Lower leg skin (tissue), 3 donors: Measurements from ENCODE around the gene CEP57.

Experiments used
- POLR2A ChIP-seq, 2 donors: fragments of 450-650 bp; IDR thresholded peaks; one replicate each; pipeline ENCODE4 v1.6.1; 2016 to 2017; ENCODE audit warnings: antibody characterized with exemption in 2 of 2, mild to moderate bottlenecking in 1 of 2, moderate library complexity in 1 of 2
- TF ChIP-seq, protein P1 (sequence below), 3 donors: fragments of 450-650 bp; IDR thresholded peaks; one replicate each; pipeline ENCODE4 v1.5.1; 2016; ENCODE audit warnings: antibody characterized with exemption in 3 of 3, mild to moderate bottlenecking in 3 of 3, moderate library complexity in 2 of 3

DNA sequence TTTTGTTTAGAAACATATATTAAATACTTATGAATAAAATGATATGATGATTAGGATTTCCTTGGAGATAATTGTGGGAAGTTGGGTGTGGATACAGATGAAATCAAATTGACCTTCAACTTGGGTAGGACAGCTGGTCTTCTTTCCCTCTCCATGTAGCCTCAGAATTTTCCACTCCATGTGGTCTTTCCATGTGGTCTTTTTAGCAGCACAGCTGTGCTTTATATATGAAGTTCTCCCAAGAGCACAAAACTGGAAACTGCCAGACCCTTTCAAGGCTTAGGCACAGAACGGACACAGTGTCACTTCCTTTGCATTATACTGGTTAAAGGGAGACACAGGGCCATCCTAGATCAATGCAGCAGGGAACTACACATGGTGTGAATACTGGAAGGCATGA is 29.4 kb upstream of the CEP57 start:
- TF ChIP-seq, protein P1, sequence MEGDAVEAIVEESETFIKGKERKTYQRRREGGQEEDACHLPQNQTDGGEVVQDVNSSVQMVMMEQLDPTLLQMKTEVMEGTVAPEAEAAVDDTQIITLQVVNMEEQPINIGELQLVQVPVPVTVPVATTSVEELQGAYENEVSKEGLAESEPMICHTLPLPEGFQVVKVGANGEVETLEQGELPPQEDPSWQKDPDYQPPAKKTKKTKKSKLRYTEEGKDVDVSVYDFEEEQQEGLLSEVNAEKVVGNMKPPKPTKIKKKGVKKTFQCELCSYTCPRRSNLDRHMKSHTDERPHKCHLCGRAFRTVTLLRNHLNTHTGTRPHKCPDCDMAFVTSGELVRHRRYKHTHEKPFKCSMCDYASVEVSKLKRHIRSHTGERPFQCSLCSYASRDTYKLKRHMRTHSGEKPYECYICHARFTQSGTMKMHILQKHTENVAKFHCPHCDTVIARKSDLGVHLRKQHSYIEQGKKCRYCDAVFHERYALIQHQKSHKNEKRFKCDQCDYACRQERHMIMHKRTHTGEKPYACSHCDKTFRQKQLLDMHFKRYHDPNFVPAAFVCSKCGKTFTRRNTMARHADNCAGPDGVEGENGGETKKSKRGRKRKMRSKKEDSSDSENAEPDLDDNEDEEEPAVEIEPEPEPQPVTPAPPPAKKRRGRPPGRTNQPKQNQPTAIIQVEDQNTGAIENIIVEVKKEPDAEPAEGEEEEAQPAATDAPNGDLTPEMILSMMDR (IDR thresholded peaks at IDR 0.05), result no peak
- TF ChIP-seq POLR2A (IDR thresholded peaks at IDR 0.05), result no peak
